B cell (primary cell): ENCODE data around the gene TM4SF20. TPM values are rescaled to one million over a fixed set of nuclear protein-coding genes. Genes with fewer than 3 reads are reported as not detected.

ENCODE experiments used
- ATAC-seq: fragments of 200-7000 bp; cut with Tn5 transposase; one replicate; pipeline ENCODE4 v1.10.0; 2021; ENCODE audit warnings: low read depth, mild to moderate bottlenecking, moderate number of reproducible peaks, moderate library complexity
- CTCF ChIA-PET: fragments of 350-600 bp; sonication (Branson Sonifier 250); formaldehyde crosslinking; loops from one replicate; lab custom pipeline; 2021; ENCODE audit warnings: antibody characterized with exemption, inconsistent platforms; lab: Charles Lee
- POLR2A ChIA-PET: fragments of 350-600 bp; sonication (Branson Sonifier 250); formaldehyde crosslinking; loops from one replicate; lab custom pipeline; 2021; ENCODE audit warnings: antibody characterized with exemption; lab: Charles Lee
- DNase-seq: peaks from one replicate; pipeline ENCODE4 v3.0.0; 2013
- H2AFZ ChIP-seq: 2 replicates; pipeline ENCODE4 v1.6.1; 2012; ENCODE audit warnings: mild to moderate bottlenecking, low read depth, low read length; ENCODE audit not compliant: insufficient read depth, poor library complexity, severe bottlenecking
- H3K27ac ChIP-seq, 2 donors: 1 replicate in 1 of 2; 2 replicates in 1 of 2; pipeline ENCODE4 v1.5.1; 2012 to 2013; ENCODE audit warnings: low read length in 2 of 2, mild to moderate bottlenecking in 2 of 2, moderate library complexity in 1 of 2
- H3K27me3 ChIP-seq, 4 experiments: fragments of 200-600 bp in 1 of 4; sonication (generic) in 1 of 4; replicated peaks in 1 of 4; 1 replicate in 2 of 4; 2 replicates in 2 of 4; pipeline versions ENCODE4 v1.6.1 to v1.7.0; 2013 to 2016; ENCODE audit warnings: low read length in 3 of 4, mild to moderate bottlenecking in 2 of 4, mixed read lengths in 1 of 4, moderate library complexity in 1 of 4; ENCODE audit not compliant: insufficient read depth in 4 of 4, control insufficient read depth in 3 of 4; ENCODE audit errors: control extremely low read depth in 1 of 4
- H3K36me3 ChIP-seq, 2 experiments: replicated peaks in 1 of 2; 1 replicate in 1 of 2; 2 replicates in 1 of 2; pipeline versions ENCODE4 v1.6.1 to v1.7.1; 2013; ENCODE audit warnings: low read length in 1 of 2; ENCODE audit not compliant: insufficient read depth in 2 of 2, control insufficient read depth in 1 of 2; ENCODE audit errors: control extremely low read depth in 1 of 2, extremely low read depth in 1 of 2
- H3K4me1 ChIP-seq, 2 donors: fragments of 200-600 bp in 1 of 2; sonication (generic) in 1 of 2; 1 replicate in 1 of 2; 2 replicates in 1 of 2; pipeline versions ENCODE4 v1.5.1 to v1.6.1; 2013 to 2017; ENCODE audit warnings: low read length in 2 of 2; ENCODE audit not compliant: control insufficient read depth in 2 of 2, insufficient read depth in 2 of 2
- H3K4me2 ChIP-seq: replicated peaks from 2 replicates; pipeline ENCODE3; 2012; ENCODE audit warnings: mild to moderate bottlenecking, low read depth, low read length; ENCODE audit not compliant: poor library complexity, severe bottlenecking
- H3K4me3 ChIP-seq, 5 experiments: fragments of 200-600 bp in 1 of 5; sonication (generic) in 1 of 5; 1 replicate in 3 of 5; 2 replicates in 2 of 5; pipeline versions ENCODE4 v1.5.1 to v1.7.0; 2011 to 2016; ENCODE audit warnings: low read length in 4 of 5, mild to moderate bottlenecking in 4 of 5, low read depth in 2 of 5, control low read depth in 1 of 5, moderate library complexity in 1 of 5; ENCODE audit not compliant: insufficient read depth in 1 of 5; ENCODE audit errors: control extremely low read depth in 1 of 5, extremely low read depth in 1 of 5
- H3K79me2 ChIP-seq: fragments of 200-600 bp; sonication (generic); one replicate; pipeline ENCODE4 v1.6.0; 2016; ENCODE audit warnings: low read length; ENCODE audit not compliant: control insufficient read depth, insufficient read depth
- H3K9ac ChIP-seq: fragments of 200-600 bp; sonication (generic); 2 replicates; pipeline ENCODE4 v1.6.1; 2017; ENCODE audit warnings: mild to moderate bottlenecking, low read length, moderate library complexity
- H3K9me3 ChIP-seq, 3 donors: one replicate each; pipeline versions ENCODE4 v1.6.1 to v1.7.1; 2013; ENCODE audit warnings: low read length in 2 of 3; ENCODE audit not compliant: control insufficient read depth in 2 of 3, insufficient read depth in 1 of 3; ENCODE audit errors: control extremely low read depth in 1 of 3
- H4K20me1 ChIP-seq: 2 replicates; pipeline ENCODE4 v1.6.0; 2012; ENCODE audit warnings: mild to moderate bottlenecking, low read length; ENCODE audit not compliant: insufficient read depth, control insufficient read depth, poor library complexity, severe bottlenecking
- H3K27ac Mint-ChIP-seq: one replicate; pipeline ENCODE4 v1.8.0; 2021; ENCODE audit warnings: mixed read lengths
- H3K27me3 Mint-ChIP-seq: one replicate; pipeline ENCODE4 v1.8.0; 2021; ENCODE audit warnings: mixed read lengths
- H3K4me1 Mint-ChIP-seq: one replicate; pipeline ENCODE4 v1.8.0; 2021; ENCODE audit warnings: mixed read lengths
- H3K4me3 Mint-ChIP-seq: one replicate; pipeline ENCODE4 v1.8.0; 2021; ENCODE audit warnings: mixed read lengths
- H3K9me3 Mint-ChIP-seq: one replicate; pipeline ENCODE4 v1.8.0; 2022; ENCODE audit warnings: mixed read lengths; ENCODE audit not compliant: insufficient read depth
- EZH2 ChIP-seq: IDR thresholded peaks from 2 replicates; pipeline ENCODE4 v1.6.1; 2012; ENCODE audit warnings: borderline replicate concordance, low read depth, mild to moderate bottlenecking, moderate library complexity, low read length; ENCODE audit not compliant: insufficient read depth, poor library complexity, severe bottlenecking
- WGBS: methylation state at CpG from one replicate; pipeline ENCODE4 v1.1.5; 2013; ENCODE audit warnings: missing lambda C conversion rate; ENCODE audit not compliant: insufficient coverage; 5-methylcytosine and 5-hydroxymethylcytosine counted together
- intact Hi-C: fragments of 100-400 bp; cut with micrococcal nuclease; formaldehyde crosslinking; loops from one replicate; pipeline ENCODE4 v1.10.0; 2022
- polyA plus RNA-seq: library from polyadenylated mRNA; depleted of rRNA; stranded (reverse); fragments of >200 nt; gene quantifications from 2 replicates; pipeline ENCODE4 v1.2.3, GENCODE V29; 2012
- total RNA-seq, 2 donors: library from RNA; stranded (reverse); fragments of 120-200 nt in 1 of 2; gene quantifications; 1 replicate in 1 of 2; 2 replicates in 1 of 2; pipeline versions ENCODE4 v1.2.3 to v1.2.4, GENCODE V29; 2013 to 2022
- TF ChIP-seq, protein P1 (sequence below): fragments of 200-600 bp; IDR thresholded peaks from one replicate; pipeline ENCODE4 v1.8.0; 2022; ENCODE audit warnings: antibody characterized with exemption, mild to moderate bottlenecking

TM4SF20 gene
- total and polyA plus RNA-seq, 2 donors (not counting 1 experiment from before 2014, with no cell fraction given) = not detected

- Mint-ChIP-seq H3K4me3 (no peak overlapping the region), H3K4me1 (no peaks in the 10 kb centered on the region), H3K27ac (no peak overlapping the region), H3K27me3 (no peaks in the 10 kb centered on the region), H3K9me3 (no peaks in the 10 kb centered on the region)
- Histone ChIP-seq H3K79me2 (no peaks in the 10 kb centered on the region), H2AFZ (no peak overlapping the region), H3K27ac (no peak overlapping the region), H3K9me3 (no peaks in the 10 kb centered on the region), H4K20me1 (peaks cover 4% of the 10 kb centered on the region), H3K4me2 (no peak overlapping the region), H3K9ac (no peak overlapping the region), H3K4me1 (no peaks in the 10 kb centered on the region), H3K4me3 (no peak overlapping the region), H3K36me3 (peaks cover 23 to 49% of the 10 kb centered on the region in 2 experiments), H3K27me3 (no peaks in the 10 kb centered on the region)
- DNase-seq = no peak
- TF ChIP-seq, protein P1, sequence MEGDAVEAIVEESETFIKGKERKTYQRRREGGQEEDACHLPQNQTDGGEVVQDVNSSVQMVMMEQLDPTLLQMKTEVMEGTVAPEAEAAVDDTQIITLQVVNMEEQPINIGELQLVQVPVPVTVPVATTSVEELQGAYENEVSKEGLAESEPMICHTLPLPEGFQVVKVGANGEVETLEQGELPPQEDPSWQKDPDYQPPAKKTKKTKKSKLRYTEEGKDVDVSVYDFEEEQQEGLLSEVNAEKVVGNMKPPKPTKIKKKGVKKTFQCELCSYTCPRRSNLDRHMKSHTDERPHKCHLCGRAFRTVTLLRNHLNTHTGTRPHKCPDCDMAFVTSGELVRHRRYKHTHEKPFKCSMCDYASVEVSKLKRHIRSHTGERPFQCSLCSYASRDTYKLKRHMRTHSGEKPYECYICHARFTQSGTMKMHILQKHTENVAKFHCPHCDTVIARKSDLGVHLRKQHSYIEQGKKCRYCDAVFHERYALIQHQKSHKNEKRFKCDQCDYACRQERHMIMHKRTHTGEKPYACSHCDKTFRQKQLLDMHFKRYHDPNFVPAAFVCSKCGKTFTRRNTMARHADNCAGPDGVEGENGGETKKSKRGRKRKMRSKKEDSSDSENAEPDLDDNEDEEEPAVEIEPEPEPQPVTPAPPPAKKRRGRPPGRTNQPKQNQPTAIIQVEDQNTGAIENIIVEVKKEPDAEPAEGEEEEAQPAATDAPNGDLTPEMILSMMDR = no peak
- no peak for TF ChIP-seq EZH2
- ChIA-PET POLR2A (no interaction called here), CTCF (no interaction called here)
- intact Hi-C loops = no loop called here
- WGBS = 92% methylated on average over 2 of the region's 2 CpGs
- ATAC-seq = no peak
Observed at GRCh38 chr2:227337442-227337841, 41.7 kb downstream of the TM4SF20 start.

- no peak for ATAC-seq
Observed at GRCh38 chr2:227335713-227336112, 43.4 kb downstream of the TM4SF20 start.

More at GRCh38 chr2:227335713-227336112, 43.4 kb downstream of the TM4SF20 start:
- Histone ChIP-seq H3K9me3 (no peaks in the 10 kb centered on the region), H3K9ac (no peak overlapping the region), H3K36me3 (peaks cover 26 to 59% of the 10 kb centered on the region in 2 experiments), H3K4me3 (no peak overlapping the region), H3K79me2 (peaks cover 4% of the 10 kb centered on the region), H4K20me1 (peaks cover 10% of the 10 kb centered on the region), H3K4me1 (no peaks in the 10 kb centered on the region), H3K27ac (no peak overlapping the region), H3K4me2 (no peak overlapping the region), H2AFZ (no peak overlapping the region), H3K27me3 (no peaks in the 10 kb centered on the region)
- intact Hi-C loops = no loop called here
- Mint-ChIP-seq H3K4me3 (no peak overlapping the region), H3K27ac (no peak overlapping the region), H3K4me1 (no peaks in the 10 kb centered on the region), H3K27me3 (no peaks in the 10 kb centered on the region), H3K9me3 (no peaks in the 10 kb centered on the region)
- ChIA-PET POLR2A (no interaction called here), CTCF (no interaction called here)
- no peak for DNase-seq
- WGBS = no CpG with 5 or more reads among the region's 1 CpG
- TF ChIP-seq, protein P1 = no peak
- TF ChIP-seq EZH2 = no peak
